Measurements from ENCODE around the gene MPRIP.
A peak's percentile ranks its signal among the peaks of the same experiment; 100 is the strongest.

MPRIP gene

GRCh38 chr17:17141860-17142552, 99.7 kb downstream of the MPRIP start:
- peak; percentile 81 for DNase-seq (ENCODE audit: low read depth)
- no peak overlapping the region for H3K4me3 ChIP-seq (ENCODE audit: low read depth, low read length)

GRCh38 chr17:17142556-17142955, 100.3 kb downstream of the MPRIP start:
- TF ChIP-seq, protein P1, sequence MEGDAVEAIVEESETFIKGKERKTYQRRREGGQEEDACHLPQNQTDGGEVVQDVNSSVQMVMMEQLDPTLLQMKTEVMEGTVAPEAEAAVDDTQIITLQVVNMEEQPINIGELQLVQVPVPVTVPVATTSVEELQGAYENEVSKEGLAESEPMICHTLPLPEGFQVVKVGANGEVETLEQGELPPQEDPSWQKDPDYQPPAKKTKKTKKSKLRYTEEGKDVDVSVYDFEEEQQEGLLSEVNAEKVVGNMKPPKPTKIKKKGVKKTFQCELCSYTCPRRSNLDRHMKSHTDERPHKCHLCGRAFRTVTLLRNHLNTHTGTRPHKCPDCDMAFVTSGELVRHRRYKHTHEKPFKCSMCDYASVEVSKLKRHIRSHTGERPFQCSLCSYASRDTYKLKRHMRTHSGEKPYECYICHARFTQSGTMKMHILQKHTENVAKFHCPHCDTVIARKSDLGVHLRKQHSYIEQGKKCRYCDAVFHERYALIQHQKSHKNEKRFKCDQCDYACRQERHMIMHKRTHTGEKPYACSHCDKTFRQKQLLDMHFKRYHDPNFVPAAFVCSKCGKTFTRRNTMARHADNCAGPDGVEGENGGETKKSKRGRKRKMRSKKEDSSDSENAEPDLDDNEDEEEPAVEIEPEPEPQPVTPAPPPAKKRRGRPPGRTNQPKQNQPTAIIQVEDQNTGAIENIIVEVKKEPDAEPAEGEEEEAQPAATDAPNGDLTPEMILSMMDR (conservative IDR thresholded peaks at IDR 0.05; ENCODE audit: low read depth, low read length), result no peak
- DNase-seq (ENCODE audit: low read depth), result no peak
- no peak overlapping the region for H3K4me3 ChIP-seq (ENCODE audit: low read depth, low read length)

More at GRCh38 chr17:17141860-17142552, 99.7 kb downstream of the MPRIP start:
- TF ChIP-seq, protein P1 (conservative IDR thresholded peaks at IDR 0.05; ENCODE audit: low read depth, low read length), result peak; percentile 94

- TF ChIP-seq, protein P1 (conservative IDR thresholded peaks at IDR 0.05; ENCODE audit: low read depth, low read length), result no peak
- no peak for DNase-seq (ENCODE audit: low read depth)
- H3K4me3 ChIP-seq (ENCODE audit: low read depth, low read length), result no peak overlapping the region
Measured at GRCh38 chr17:17143501-17143900, 101.2 kb downstream of the MPRIP start.

DNA sequence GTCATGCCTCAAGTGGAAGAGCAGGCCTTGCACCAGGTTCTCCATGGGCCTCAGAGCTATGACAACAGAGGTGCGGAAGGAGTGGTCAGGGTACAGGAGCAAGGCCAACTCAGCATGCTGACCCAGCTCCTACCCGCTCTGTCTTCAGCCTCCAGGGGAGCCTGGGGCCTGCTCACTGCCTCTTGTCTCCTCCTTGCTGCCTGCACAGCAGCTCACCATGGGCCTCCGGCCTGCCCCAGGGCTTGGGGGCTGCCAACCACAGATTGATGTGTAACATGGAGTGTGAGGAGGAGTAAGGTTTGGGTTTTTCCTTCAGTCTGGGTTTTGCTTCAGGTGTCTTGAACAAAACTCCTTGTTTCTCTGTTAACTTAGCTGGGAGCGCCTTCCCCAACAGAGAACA, 101.8 kb downstream of the MPRIP start:
- no peak overlapping the region for H3K4me3 ChIP-seq (ENCODE audit: low read depth, low read length)
- TF ChIP-seq, protein P1 (conservative IDR thresholded peaks at IDR 0.05; ENCODE audit: low read depth, low read length), result no peak
- no peak for DNase-seq (ENCODE audit: low read depth)

DNA sequence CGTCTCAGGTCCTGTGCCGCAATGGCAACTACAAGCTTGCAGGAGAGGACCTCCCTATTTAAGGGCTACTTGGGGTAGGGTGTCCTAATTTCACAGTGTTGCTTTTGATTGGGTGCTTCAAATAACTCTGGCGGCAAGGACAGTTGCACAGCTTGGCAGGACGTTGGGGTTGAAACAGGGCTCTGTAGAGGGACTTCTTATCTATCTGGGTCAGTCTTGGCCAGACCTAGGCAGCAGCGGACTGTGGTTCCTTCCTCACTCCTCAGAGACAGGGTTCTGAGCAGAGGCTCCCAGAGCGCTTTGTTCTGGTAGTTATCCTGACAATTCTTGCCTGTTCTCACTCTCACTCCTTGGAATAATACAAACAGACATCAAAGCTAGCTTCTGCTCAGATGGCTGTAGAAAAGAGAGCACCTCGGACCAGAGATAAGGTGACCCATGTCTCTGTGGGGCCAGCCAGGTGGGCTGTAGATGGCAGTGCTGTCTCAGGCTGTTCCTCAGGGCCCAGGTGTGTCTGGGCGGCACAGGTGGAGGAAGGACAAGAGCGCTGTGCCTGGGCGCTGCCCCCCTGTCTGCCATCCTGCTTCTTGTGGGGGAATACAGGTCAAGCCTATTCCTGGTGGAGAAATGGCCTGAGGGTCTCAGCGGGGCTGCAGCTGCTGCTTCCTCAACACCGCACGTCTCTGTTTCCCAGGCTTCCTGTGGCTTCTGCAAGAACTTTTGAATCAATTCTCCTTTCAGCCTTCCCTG, 102.8 kb downstream of the MPRIP start:
- no peak overlapping the region for H3K4me3 ChIP-seq (ENCODE audit: low read depth, low read length)
- TF ChIP-seq, protein P1 (conservative IDR thresholded peaks at IDR 0.05; ENCODE audit: low read depth, low read length), result no peak
- no peak for DNase-seq (ENCODE audit: low read depth)

DNA sequence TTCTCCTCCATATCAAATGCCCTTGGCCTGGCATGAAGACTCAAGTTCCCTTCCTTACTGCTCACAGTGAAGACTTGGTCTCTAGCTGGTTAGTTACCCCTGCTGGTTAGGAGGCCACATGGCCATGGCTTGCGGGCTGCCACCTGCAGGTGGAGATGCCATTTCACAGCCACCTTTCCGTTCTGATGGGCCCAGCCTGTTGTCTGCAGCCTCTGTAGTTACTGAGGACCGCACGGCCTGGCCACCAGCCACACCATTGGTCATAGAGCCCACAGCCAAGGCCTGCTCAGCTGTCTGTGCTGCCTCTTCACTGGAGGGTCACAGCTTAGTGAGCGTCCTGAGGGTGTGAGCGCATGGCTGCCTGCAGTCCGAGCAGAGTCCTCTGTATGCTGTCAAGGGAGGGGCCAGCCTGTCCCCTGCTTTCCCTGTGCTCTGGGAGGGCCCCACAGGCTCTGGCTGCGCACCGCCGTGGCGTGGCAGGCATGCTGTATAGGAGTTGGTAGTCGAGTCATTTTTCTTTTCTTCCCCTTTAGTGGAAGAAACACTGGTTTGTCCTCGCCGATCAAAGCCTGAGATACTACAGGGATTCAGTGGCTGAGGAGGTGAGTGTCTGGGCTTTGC, 104.6 kb downstream of the MPRIP start:
- TF ChIP-seq, protein P1 (conservative IDR thresholded peaks at IDR 0.05; ENCODE audit: low read depth, low read length), result peak; percentile 30
- no peak for DNase-seq (ENCODE audit: low read depth)
- H3K4me3 ChIP-seq (ENCODE audit: low read depth, low read length), result no peak overlapping the region

Measured in choroid plexus epithelial cell (primary cell).